Measurements from ENCODE around the gene SERPINB11.

DNA sequence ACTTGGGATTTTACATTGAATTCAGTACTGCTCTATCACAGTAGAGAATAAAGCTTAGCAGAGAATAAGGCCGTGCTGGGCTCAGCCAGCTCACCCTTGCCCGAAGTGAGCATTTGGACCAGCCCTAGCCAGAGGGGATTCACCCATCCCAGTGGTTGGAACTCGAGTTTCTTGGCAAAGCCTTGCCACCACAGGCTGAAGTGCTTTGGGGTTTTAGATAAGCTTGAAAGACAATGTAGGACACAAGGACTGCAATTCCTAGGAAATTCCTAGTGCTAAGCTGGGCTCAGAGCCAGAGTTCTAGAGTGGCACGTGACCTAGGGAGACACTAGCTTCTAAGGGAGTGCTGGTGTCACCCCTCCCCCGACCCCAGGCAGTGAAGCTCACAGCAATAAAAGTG lies 28.0 kb downstream of the SERPINB11 start:
- no peak for TF ChIP-seq MAX (IDR thresholded peaks at IDR 0.05)
- no peak for TF ChIP-seq TAF1 (conservative IDR thresholded peaks at IDR 0.05)
- TF ChIP-seq, protein P1, sequence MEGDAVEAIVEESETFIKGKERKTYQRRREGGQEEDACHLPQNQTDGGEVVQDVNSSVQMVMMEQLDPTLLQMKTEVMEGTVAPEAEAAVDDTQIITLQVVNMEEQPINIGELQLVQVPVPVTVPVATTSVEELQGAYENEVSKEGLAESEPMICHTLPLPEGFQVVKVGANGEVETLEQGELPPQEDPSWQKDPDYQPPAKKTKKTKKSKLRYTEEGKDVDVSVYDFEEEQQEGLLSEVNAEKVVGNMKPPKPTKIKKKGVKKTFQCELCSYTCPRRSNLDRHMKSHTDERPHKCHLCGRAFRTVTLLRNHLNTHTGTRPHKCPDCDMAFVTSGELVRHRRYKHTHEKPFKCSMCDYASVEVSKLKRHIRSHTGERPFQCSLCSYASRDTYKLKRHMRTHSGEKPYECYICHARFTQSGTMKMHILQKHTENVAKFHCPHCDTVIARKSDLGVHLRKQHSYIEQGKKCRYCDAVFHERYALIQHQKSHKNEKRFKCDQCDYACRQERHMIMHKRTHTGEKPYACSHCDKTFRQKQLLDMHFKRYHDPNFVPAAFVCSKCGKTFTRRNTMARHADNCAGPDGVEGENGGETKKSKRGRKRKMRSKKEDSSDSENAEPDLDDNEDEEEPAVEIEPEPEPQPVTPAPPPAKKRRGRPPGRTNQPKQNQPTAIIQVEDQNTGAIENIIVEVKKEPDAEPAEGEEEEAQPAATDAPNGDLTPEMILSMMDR (IDR thresholded peaks at IDR 0.05; ENCODE audit: low read depth, low read length, missing input control) = no peak
